Pancreas (tissue), 10 donors: ENCODE results near the gene CEP250. TPM values are rescaled to one million over a fixed set of nuclear protein-coding genes. Genes with fewer than 3 reads are reported as not detected.

Experiments used
- ATAC-seq, 4 donors: fragments of 200-7000 bp; cut with Tn5 transposase; one replicate each; pipeline versions ENCODE4 v1.8.0 to v1.9.1; 2020; ENCODE audit warnings: mild to moderate bottlenecking in 4 of 4, moderate library complexity in 4 of 4
- DNase-seq, 6 donors: peaks; one replicate each; pipeline ENCODE4 v3.0.0-alpha.2; 2020
- FAIRE-seq: peaks from 2 replicates; lab custom pipeline; 2012; peaks lifted over from hg19 to GRCh38; lab: Jason Lieb, UNC
- H3K27ac ChIP-seq, 4 donors: fragments of 200-600 bp; sonication (generic); 1 replicate in 3 of 4; 2 replicates in 1 of 4; pipeline versions ENCODE4 v1.5.0 to v1.8.0; 2020
- H3K27me3 ChIP-seq, 4 donors: fragments of 200-600 bp; one replicate each; pipeline ENCODE4 v1.8.0; 2021
- H3K36me3 ChIP-seq, 3 donors: fragments of 200-600 bp; sonication (generic) in 1 of 3; one replicate each; pipeline versions ENCODE4 v1.5.0 to v1.8.0; 2020 to 2021
- H3K4me1 ChIP-seq, 3 donors: fragments of 200-600 bp; one replicate each; pipeline ENCODE4 v1.8.0; 2021
- H3K4me3 ChIP-seq, 4 donors: fragments of 200-600 bp; sonication (generic) in 2 of 4; one replicate each; pipeline versions ENCODE4 v1.5.0 to v1.8.0; 2020 to 2021
- H3K9me3 ChIP-seq, 4 donors: fragments of 200-600 bp; one replicate each; pipeline ENCODE4 v1.8.0; 2021
- CTCF ChIP-seq, 4 donors: fragments of 200-600 bp; sonication (generic) in 3 of 4; IDR thresholded peaks; one replicate each; pipeline versions ENCODE4 v1.5.0 to v1.8.0; 2021; ENCODE audit warnings: antibody characterized with exemption in 4 of 4
- WGBS, 2 donors: extraction: QIAGEN DNeasy Blood & Tissue Kit; methylation state at CpG; one replicate each; pipeline ENCODE4 v1.1.7; 2013; 5-methylcytosine and 5-hydroxymethylcytosine counted together
- intact Hi-C, 3 donors: fragments of 100-400 bp; cut with DNase I; formaldehyde crosslinking; loops; one replicate each; pipeline versions ENCODE4 v1.11.1 to v1.14.2; 2022
- polyA plus RNA-seq, 2 donors: library from polyadenylated mRNA; stranded (reverse); fragments of 200-250 nt; gene quantifications; one replicate each; pipeline ENCODE4 v1.2.3, GENCODE V29; 2013
- total RNA-seq, 6 donors: library from RNA; stranded (reverse); fragmentation: NEBNext Ultra II Directional in 4 of 6; extraction: Animal tissue kit (Norgen Biotek cat#: 25700) in 4 of 6; gene quantifications; one replicate each; pipeline versions ENCODE4 v1.2.1 to v1.2.4, GENCODE V29; 2021 to 2023
- donor health status: healthy with polysubstance abuse.
- donor health status: DM: no; HTN: no; CAD: no; lungs with moderate emphysema.
- donor health status: DM: no; HTN: no; CAD: no.
- donor health status: control.
- donor health status: control.
- donor health status: Bipolar disorder and iron deficiency.
- donor health status: DM: yes; HTN: yes; CAD: no.
- donor health status: DM: no; HTN: no; CAD: no.
- donor health status: DM: no; HTN: no; CAD: no.
- donor health status: DM: yes; HTN: yes; CAD: no.

CEP250 gene
- total and polyA plus RNA-seq, 8 donors: 4.5 to 16.2 (median 10.0) TPM

- intact Hi-C loops: loop anchor here in 1 of 3 donors (5.0 kb wide), 1 partner anchor 370 kb away; no protein-coding TSS in a partner anchor
- H3K27ac ChIP-seq: no peak overlapping the region
- H3K9me3 ChIP-seq: no peaks in the 10 kb centered on the region
- WGBS, 2 donors: 95 to 100% methylated on average over 2 of the region's 2 CpGs
- no peak for DNase-seq
- H3K36me3 ChIP-seq: peaks cover 0 to 18% (median 5%) of the 10 kb centered on the region in 3 donors
- no peaks in the 10 kb centered on the region for H3K27me3 ChIP-seq
- peak in 3 of 4 donors; percentile 44 to 71 (median 69) for ATAC-seq
- FAIRE-seq: no peak
- TF ChIP-seq CTCF (IDR thresholded peaks at IDR 0.05): peak in 1 of 4 donors; percentile 29
- H3K4me1 ChIP-seq: no peaks in the 10 kb centered on the region
- H3K4me3 ChIP-seq: no peak overlapping the region
Measured at GRCh38 chr20:35511814-35512420, 56.5 kb downstream of the CEP250 start.

GRCh38 chr20:35514371-35514932 is 59.1 kb downstream of the CEP250 start:
- FAIRE-seq: no peak
- Histone ChIP-seq H3K27me3 (no peaks in the 10 kb centered on the region), H3K9me3 (no peaks in the 10 kb centered on the region), H3K4me1 (no peaks in the 10 kb centered on the region), H3K36me3 (peaks cover 0 to 5% (median 5%) of the 10 kb centered on the region in 3 donors), H3K4me3 (no peak overlapping the region), H3K27ac (no peak overlapping the region)
- TF ChIP-seq CTCF (IDR thresholded peaks at IDR 0.05): no peak
- intact Hi-C loops: loop anchor here in 1 of 3 donors (5.0 kb wide), 1 partner anchor 368 kb away; no protein-coding TSS in a partner anchor
- ATAC-seq: no peak
- 77% methylated on average over 11 of the region's 11 CpGs for WGBS, 2 donors
- DNase-seq: no peak

GRCh38 chr20:35515341-35515740 is 59.9 kb downstream of the CEP250 start:
- ATAC-seq: no peak
- peaks cover 0 to 5% (median under 1%) of the 10 kb centered on the region in 3 donors for H3K36me3 ChIP-seq
- WGBS, 2 donors: 95% methylated on average over 4 of the region's 4 CpGs
- intact Hi-C loops: no loop called here
- H3K27me3 ChIP-seq: no peaks in the 10 kb centered on the region
- no peak for FAIRE-seq
- no peak overlapping the region for H3K4me3 ChIP-seq
- TF ChIP-seq CTCF (IDR thresholded peaks at IDR 0.05): no peak
- no peak for DNase-seq
- H3K4me1 ChIP-seq: no peaks in the 10 kb centered on the region
- no peak overlapping the region for H3K27ac ChIP-seq
- H3K9me3 ChIP-seq: no peaks in the 10 kb centered on the region

DNA sequence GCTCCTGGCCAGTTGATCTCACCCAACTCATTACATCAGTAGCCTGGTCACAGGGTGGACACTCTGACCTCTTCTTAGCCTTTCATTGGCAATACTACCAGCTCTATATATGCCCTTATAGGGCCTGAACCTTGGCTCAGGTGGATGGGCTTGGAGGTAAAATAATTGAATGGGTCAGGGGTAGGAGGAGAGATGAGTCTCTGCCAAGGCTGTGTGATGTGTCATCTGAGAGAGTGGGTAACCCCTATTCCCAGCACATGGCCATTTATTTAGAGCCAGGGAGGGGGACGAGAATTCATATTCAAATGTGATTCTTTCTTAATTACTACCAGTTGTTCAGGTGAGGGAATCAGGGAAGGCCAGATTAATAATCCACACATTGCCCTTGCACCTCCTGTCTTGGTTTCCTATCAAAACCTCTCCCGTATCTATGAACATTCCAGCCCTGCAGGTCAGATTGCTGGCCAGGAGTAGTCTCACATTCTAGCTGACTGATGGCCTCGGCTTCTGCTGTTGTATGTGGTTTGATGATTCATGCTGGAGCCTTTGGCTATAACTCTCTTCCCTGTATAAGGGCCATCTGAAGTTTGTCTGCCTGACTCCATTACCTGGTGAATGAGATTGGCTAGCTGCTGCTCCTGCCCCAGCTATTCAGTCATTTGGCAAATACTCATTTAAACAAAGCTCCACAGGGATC is 60.7 kb downstream of the CEP250 start:
- TF ChIP-seq CTCF (IDR thresholded peaks at IDR 0.05): no peak
- Histone ChIP-seq H3K27ac (no peak overlapping the region), H3K4me3 (no peak overlapping the region), H3K36me3 (peaks cover 0 to 5% (median 0%) of the 10 kb centered on the region in 3 donors), H3K4me1 (no peaks in the 10 kb centered on the region), H3K27me3 (no peaks in the 10 kb centered on the region), H3K9me3 (no peaks in the 10 kb centered on the region)
- ATAC-seq (peak in 3 of 4 donors; percentile 55 to 68 (median 61)), FAIRE-seq (no peak), DNase-seq (no peak)
- 54 to 72% methylated on average over 3 of the region's 3 CpGs for WGBS, 2 donors
- intact Hi-C loops: no loop called here
